GM12874 (cell line): ENCODE data around the gene LARP1.

Experiments
- CTCF ChIP-seq: IDR thresholded peaks from 2 replicates; pipeline ENCODE4 v1.5.1; 2011; ENCODE audit warnings: low read depth, mild to moderate bottlenecking, control low read depth, low read length, moderate library complexity; ENCODE audit not compliant: insufficient read depth

The LARP1 gene

DNA sequence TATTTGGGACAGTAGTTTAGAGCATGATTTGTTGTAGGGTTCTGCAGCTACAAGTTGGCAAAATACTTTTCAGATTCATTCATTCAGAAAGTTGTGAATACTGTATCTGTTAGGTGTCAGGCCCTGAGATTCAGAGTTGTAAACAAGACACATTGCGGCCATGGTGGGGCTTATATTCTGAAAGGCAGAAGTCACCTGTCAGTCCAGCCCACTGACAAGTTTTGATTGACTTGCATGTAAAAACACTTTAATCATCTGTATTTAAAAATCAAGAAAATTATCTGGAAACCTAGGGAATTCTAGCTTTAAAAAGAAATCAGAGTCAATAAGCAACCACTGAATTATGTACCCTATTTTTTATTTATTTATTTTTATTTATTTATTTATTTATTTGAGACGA lies 13.0 kb downstream of the LARP1 start:
- no peak for TF ChIP-seq CTCF

- no peak for TF ChIP-seq CTCF
Observed at GRCh38 chr5:154770111-154770510, 14.9 kb downstream of the LARP1 start.

GRCh38 chr5:154771383-154771901 lies 16.3 kb downstream of the LARP1 start:
- TF ChIP-seq CTCF, result no peak

GRCh38 chr5:154773326-154773725 lies 18.1 kb downstream of the LARP1 start:
- no peak for TF ChIP-seq CTCF

- no peak for TF ChIP-seq CTCF
Observed at GRCh38 chr5:154776167-154776566, 21.0 kb downstream of the LARP1 start.

- TF ChIP-seq CTCF, result no peak
Observed at GRCh38 chr5:154778534-154778933, 23.4 kb downstream of the LARP1 start.

- no peak for TF ChIP-seq CTCF
Observed at GRCh38 chr5:154779105-154779504, 23.9 kb downstream of the LARP1 start.
